HL-60 (cell line): ENCODE measurements around the gene ACKR2.

Experiments
- POLR2AphosphoS5 ChIP-seq: IDR thresholded peaks from 2 replicates; pipeline ENCODE4 v1.6.1; 2012; ENCODE audit warnings: low read depth
- TF ChIP-seq, protein P1 (sequence below): IDR thresholded peaks from one replicate; pipeline ENCODE4 v1.5.1; 2011; ENCODE audit warnings: low read length, control low read depth, inconsistent platforms; ENCODE audit not compliant: insufficient read depth

DNA sequence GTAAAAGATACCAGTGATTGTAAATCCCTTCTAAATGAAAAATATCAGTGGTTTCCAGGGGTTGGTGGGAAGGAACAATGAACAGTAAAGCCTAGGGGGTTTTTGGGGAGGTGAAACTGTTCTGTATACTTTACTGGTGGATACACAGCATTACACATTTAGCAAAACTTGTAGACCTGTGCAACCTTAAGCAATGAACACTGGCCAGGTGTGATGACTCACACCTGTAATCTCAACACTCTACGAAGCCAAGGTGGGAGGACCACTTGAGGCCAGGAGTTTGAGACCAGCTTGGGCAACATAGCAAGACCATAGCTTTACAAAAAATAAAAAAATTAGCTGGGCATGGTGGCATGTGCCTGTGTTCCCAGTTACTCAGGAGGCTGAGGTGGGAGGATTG lies 38.0 kb upstream of the ACKR2 start:
- no peak for TF ChIP-seq POLR2AphosphoS5
- TF ChIP-seq, protein P1, sequence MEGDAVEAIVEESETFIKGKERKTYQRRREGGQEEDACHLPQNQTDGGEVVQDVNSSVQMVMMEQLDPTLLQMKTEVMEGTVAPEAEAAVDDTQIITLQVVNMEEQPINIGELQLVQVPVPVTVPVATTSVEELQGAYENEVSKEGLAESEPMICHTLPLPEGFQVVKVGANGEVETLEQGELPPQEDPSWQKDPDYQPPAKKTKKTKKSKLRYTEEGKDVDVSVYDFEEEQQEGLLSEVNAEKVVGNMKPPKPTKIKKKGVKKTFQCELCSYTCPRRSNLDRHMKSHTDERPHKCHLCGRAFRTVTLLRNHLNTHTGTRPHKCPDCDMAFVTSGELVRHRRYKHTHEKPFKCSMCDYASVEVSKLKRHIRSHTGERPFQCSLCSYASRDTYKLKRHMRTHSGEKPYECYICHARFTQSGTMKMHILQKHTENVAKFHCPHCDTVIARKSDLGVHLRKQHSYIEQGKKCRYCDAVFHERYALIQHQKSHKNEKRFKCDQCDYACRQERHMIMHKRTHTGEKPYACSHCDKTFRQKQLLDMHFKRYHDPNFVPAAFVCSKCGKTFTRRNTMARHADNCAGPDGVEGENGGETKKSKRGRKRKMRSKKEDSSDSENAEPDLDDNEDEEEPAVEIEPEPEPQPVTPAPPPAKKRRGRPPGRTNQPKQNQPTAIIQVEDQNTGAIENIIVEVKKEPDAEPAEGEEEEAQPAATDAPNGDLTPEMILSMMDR, result no peak
